Natural killer cell (primary cell): Measurements from ENCODE around the gene SLC9C1. TPM values are rescaled to one million over a fixed set of nuclear protein-coding genes. Genes with fewer than 3 reads are reported as not detected.
A peak's percentile ranks its signal among the peaks of the same experiment; 100 is the strongest.

ENCODE experiments used
- ATAC-seq, 3 donors: fragments of 150-1000 bp in 2 of 3; fragments of 200-7000 bp in 1 of 3; cut with Tn5 transposase; 1 replicate in 1 of 3; 2 replicates in 2 of 3; pipeline ENCODE4 v1.10.0; 2021; ENCODE audit warnings: mild to moderate bottlenecking in 2 of 3, moderate library complexity in 2 of 3
- DNase-seq, 2 donors: peaks; one replicate each; pipeline versions ENCODE4 v3.0.0 to v3.0.0-alpha.2; 2013 to 2021; ENCODE audit warnings: mixed read lengths in 1 of 2
- H3K27ac ChIP-seq: one replicate; pipeline ENCODE4 v1.5.1; 2013; ENCODE audit warnings: mild to moderate bottlenecking, low read length
- H3K27me3 ChIP-seq: one replicate; pipeline ENCODE4 v1.6.1; 2013; ENCODE audit warnings: low read length; ENCODE audit not compliant: control insufficient read depth, insufficient read depth
- H3K36me3 ChIP-seq: one replicate; pipeline ENCODE4 v1.6.1; 2013; ENCODE audit warnings: low read length; ENCODE audit not compliant: control insufficient read depth, insufficient read depth
- H3K4me1 ChIP-seq: one replicate; pipeline ENCODE4 v1.6.1; 2013; ENCODE audit warnings: low read length; ENCODE audit not compliant: control insufficient read depth, insufficient read depth
- H3K4me3 ChIP-seq: one replicate; pipeline ENCODE4 v1.5.1; 2013; ENCODE audit warnings: low read length
- H3K9me3 ChIP-seq: one replicate; pipeline ENCODE4 v1.6.1; 2013; ENCODE audit warnings: low read length; ENCODE audit not compliant: control insufficient read depth, insufficient read depth
- H3K27ac Mint-ChIP-seq, 2 donors: one replicate each; pipeline ENCODE4 v1.8.0; 2022; ENCODE audit warnings: mild to moderate bottlenecking in 2 of 2, mixed read lengths in 2 of 2, moderate library complexity in 1 of 2
- H3K27me3 Mint-ChIP-seq, 2 donors: one replicate each; pipeline ENCODE4 v1.8.0; 2022; ENCODE audit warnings: low read depth in 2 of 2, mixed read lengths in 2 of 2
- H3K36me3 Mint-ChIP-seq: one replicate; pipeline ENCODE4 v1.8.0; 2022; ENCODE audit warnings: mixed read lengths
- H3K4me1 Mint-ChIP-seq, 2 donors: one replicate each; pipeline ENCODE4 v1.8.0; 2022; ENCODE audit warnings: mixed read lengths in 2 of 2
- H3K4me3 Mint-ChIP-seq: one replicate; pipeline ENCODE4 v1.8.0; 2022; ENCODE audit warnings: mild to moderate bottlenecking, moderate library complexity, mixed read lengths
- H3K9me3 Mint-ChIP-seq, 2 donors: one replicate each; pipeline ENCODE4 v1.8.0; 2022; ENCODE audit warnings: mixed read lengths in 2 of 2
- WGBS: methylation state at CpG from one replicate; pipeline ENCODE4 v1.1.7; 2013; ENCODE audit warnings: missing lambda C conversion rate; ENCODE audit not compliant: insufficient coverage; 5-methylcytosine and 5-hydroxymethylcytosine counted together
- intact Hi-C: fragments of 100-400 bp; cut with micrococcal nuclease; formaldehyde crosslinking; loops from one replicate; pipeline ENCODE4 v1.14.2; 2022
- total RNA-seq, 4 donors: library from RNA; stranded (reverse); fragments of 120-200 nt in 1 of 4; gene quantifications; one replicate each; pipeline versions ENCODE4 v1.2.3 to v1.2.4, GENCODE V29; 2013 to 2022
- TF ChIP-seq, protein P1 (sequence below): fragments of 200-600 bp; IDR thresholded peaks from one replicate; pipeline ENCODE4 v1.8.0; 2022; ENCODE audit warnings: antibody characterized with exemption

The SLC9C1 gene
- total RNA-seq, 3 donors from 2014 or later (not counting 1 experiment from before 2014, with no cell fraction given): not detected

DNA sequence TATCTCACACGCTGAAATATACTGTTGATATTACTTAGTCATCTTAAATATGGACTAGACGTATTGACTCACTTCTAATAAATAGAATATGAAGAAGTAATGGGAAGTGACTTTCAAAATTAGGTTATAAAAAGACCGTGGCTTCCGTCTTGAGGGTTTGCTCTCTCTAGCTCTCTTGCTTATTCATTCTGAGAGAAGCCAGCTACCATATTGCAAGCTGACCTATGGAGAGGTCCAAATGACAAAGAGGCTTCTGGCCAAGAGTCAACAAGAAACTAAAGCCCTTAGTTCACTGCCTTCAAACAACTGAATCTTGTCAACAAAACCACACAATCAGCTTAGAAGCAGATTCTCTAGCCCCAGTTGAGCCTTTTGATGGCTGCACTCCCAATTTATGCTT lies 46.1 kb downstream of the SLC9C1 start:
- H3K27ac Mint-ChIP-seq: no peak overlapping the region
- H3K27me3 Mint-ChIP-seq: peaks cover 4 to 8% of the 10 kb centered on the region in 2 donors
- H3K4me3 Mint-ChIP-seq: no peak overlapping the region
- TF ChIP-seq, protein P1, sequence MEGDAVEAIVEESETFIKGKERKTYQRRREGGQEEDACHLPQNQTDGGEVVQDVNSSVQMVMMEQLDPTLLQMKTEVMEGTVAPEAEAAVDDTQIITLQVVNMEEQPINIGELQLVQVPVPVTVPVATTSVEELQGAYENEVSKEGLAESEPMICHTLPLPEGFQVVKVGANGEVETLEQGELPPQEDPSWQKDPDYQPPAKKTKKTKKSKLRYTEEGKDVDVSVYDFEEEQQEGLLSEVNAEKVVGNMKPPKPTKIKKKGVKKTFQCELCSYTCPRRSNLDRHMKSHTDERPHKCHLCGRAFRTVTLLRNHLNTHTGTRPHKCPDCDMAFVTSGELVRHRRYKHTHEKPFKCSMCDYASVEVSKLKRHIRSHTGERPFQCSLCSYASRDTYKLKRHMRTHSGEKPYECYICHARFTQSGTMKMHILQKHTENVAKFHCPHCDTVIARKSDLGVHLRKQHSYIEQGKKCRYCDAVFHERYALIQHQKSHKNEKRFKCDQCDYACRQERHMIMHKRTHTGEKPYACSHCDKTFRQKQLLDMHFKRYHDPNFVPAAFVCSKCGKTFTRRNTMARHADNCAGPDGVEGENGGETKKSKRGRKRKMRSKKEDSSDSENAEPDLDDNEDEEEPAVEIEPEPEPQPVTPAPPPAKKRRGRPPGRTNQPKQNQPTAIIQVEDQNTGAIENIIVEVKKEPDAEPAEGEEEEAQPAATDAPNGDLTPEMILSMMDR: no peak
- Histone ChIP-seq H3K9me3 (no peaks in the 10 kb centered on the region), H3K36me3 (no peaks in the 10 kb centered on the region), H3K4me3 (no peak overlapping the region), H3K4me1 (no peaks in the 10 kb centered on the region), H3K27me3 (no peaks in the 10 kb centered on the region), H3K27ac (no peak overlapping the region)
- no peak for ATAC-seq
- WGBS: 84% methylated on average over 2 of the region's 4 CpGs
- DNase-seq: no peak
- no peaks in the 10 kb centered on the region for H3K4me1 Mint-ChIP-seq
- H3K36me3 Mint-ChIP-seq: no peaks in the 10 kb centered on the region
- intact Hi-C loops: no loop called here
- no peaks in the 10 kb centered on the region for H3K9me3 Mint-ChIP-seq

- Histone ChIP-seq H3K36me3 (no peaks in the 10 kb centered on the region), H3K4me3 (no peak overlapping the region), H3K27ac (no peak overlapping the region), H3K9me3 (no peaks in the 10 kb centered on the region), H3K4me1 (no peaks in the 10 kb centered on the region), H3K27me3 (no peaks in the 10 kb centered on the region)
- no peaks in the 10 kb centered on the region for H3K9me3 Mint-ChIP-seq
- no peaks in the 10 kb centered on the region for H3K36me3 Mint-ChIP-seq
- ATAC-seq: no peak
- no CpG with 5 or more reads among the region's 2 CpGs for WGBS
- H3K27ac Mint-ChIP-seq: no peak overlapping the region
- TF ChIP-seq, protein P1: no peak
- intact Hi-C loops: no loop called here
- H3K27me3 Mint-ChIP-seq: peaks cover 4 to 14% of the 10 kb centered on the region in 2 donors
- DNase-seq: no peak
- no peak overlapping the region for H3K4me3 Mint-ChIP-seq
- H3K4me1 Mint-ChIP-seq: no peaks in the 10 kb centered on the region
These were observed 46.7 kb downstream of the SLC9C1 start for GRCh38 chr3:112247350-112247749.

- DNase-seq: peak in 1 of 2 donors; percentile 14
- 80% methylated on average over 3 of the region's 4 CpGs for WGBS
These were observed 60.9 kb downstream of the SLC9C1 start for GRCh38 chr3:112233083-112233482.

DNA sequence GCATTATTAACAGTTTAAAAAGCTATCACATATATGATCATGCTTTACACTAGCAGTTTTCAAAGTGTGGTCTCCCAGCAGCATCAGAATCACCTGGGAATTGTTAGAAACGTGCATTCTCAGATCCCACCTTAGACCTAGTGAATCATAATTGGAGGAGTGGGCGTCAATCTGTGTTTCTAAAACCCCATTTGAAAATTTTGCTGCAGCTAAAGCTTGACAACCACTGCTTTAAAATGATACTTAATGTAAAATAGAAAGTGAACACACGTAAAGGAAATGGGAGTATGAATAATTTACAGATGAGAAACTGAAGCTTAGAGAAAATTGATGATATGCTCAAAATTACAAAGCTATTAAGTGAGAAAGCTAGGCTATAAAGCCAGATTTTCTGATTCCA lies 62.3 kb downstream of the SLC9C1 start:
- Mint-ChIP-seq H3K4me1 (no peaks in the 10 kb centered on the region), H3K27ac (no peak overlapping the region), H3K4me3 (no peak overlapping the region), H3K36me3 (no peaks in the 10 kb centered on the region), H3K27me3 (no peaks in the 10 kb centered on the region), H3K9me3 (peaks cover 0 to 3% of the 10 kb centered on the region in 2 donors)
- Histone ChIP-seq H3K27me3 (no peaks in the 10 kb centered on the region), H3K4me3 (no peak overlapping the region), H3K4me1 (no peaks in the 10 kb centered on the region), H3K27ac (no peak overlapping the region), H3K9me3 (no peaks in the 10 kb centered on the region), H3K36me3 (no peaks in the 10 kb centered on the region)
- no peak for ATAC-seq
- TF ChIP-seq, protein P1: no peak
- WGBS: 80% methylated on average over 3 of the region's 3 CpGs
- DNase-seq: no peak
- intact Hi-C loops: no loop called here

More at GRCh38 chr3:112233083-112233482, 60.9 kb downstream of the SLC9C1 start:
- TF ChIP-seq, protein P1: no peak
- Histone ChIP-seq H3K4me1 (no peaks in the 10 kb centered on the region), H3K9me3 (no peaks in the 10 kb centered on the region), H3K4me3 (no peak overlapping the region), H3K36me3 (no peaks in the 10 kb centered on the region), H3K27me3 (no peaks in the 10 kb centered on the region), H3K27ac (no peak overlapping the region)
- ATAC-seq: no peak
- peaks cover 0 to 2% of the 10 kb centered on the region in 2 donors for H3K9me3 Mint-ChIP-seq
- H3K27me3 Mint-ChIP-seq: peaks cover 0 to under 1% of the 10 kb centered on the region in 2 donors
- no peaks in the 10 kb centered on the region for H3K36me3 Mint-ChIP-seq
- no peak overlapping the region for H3K4me3 Mint-ChIP-seq
- no peak overlapping the region for H3K27ac Mint-ChIP-seq
- no peaks in the 10 kb centered on the region for H3K4me1 Mint-ChIP-seq
- intact Hi-C loops: no loop called here
